Dendritic cell treated with granulocyte-macrophage colony-stimulating factor and Interleukin-4, amounts not matched to agents 40 ng/mL and 50 ng/mL, for 4 days (primary cell): ENCODE data around the gene PDLIM4.

Source experiments
- H3K27ac Mint-ChIP-seq: one replicate; pipeline ENCODE4 v1.8.0; 2022; ENCODE audit warnings: mild to moderate bottlenecking, mixed read lengths
- H3K27me3 Mint-ChIP-seq: one replicate; pipeline ENCODE4 v1.8.0; 2022; ENCODE audit warnings: mild to moderate bottlenecking, mixed read lengths
- H3K36me3 Mint-ChIP-seq: one replicate; pipeline ENCODE4 v1.8.0; 2022; ENCODE audit warnings: low read depth, mixed read lengths
- H3K4me1 Mint-ChIP-seq: one replicate; pipeline ENCODE4 v1.8.0; 2022; ENCODE audit warnings: low read depth, mixed read lengths
- H3K4me3 Mint-ChIP-seq: one replicate; pipeline ENCODE4 v1.8.0; 2022; ENCODE audit warnings: mild to moderate bottlenecking, moderate library complexity, mixed read lengths
- H3K9me3 Mint-ChIP-seq: one replicate; pipeline ENCODE4 v1.8.0; 2022; ENCODE audit warnings: mixed read lengths
- intact Hi-C: fragments of 100-400 bp; cut with micrococcal nuclease; formaldehyde crosslinking; loops from one replicate; pipeline ENCODE4 v1.15.0; 2022

PDLIM4 gene

GRCh38 chr5:132257131-132258101 is at the start of gene PDLIM4:
Gene PDLIM4, plus strand, starts transcription at chr5:132257696. Its CDS starts 39 bp downstream, at chr5:132257735.
- peak within 1 kb of the TSS; percentile 71 for H3K27ac Mint-ChIP-seq
- H3K4me3 Mint-ChIP-seq = peak within 1 kb of the TSS; percentile 62
- intact Hi-C loops = no loop called here
- H3K36me3 Mint-ChIP-seq = no peaks in the 10 kb centered on the region
- no peaks in the 10 kb centered on the region for H3K9me3 Mint-ChIP-seq
- H3K27me3 Mint-ChIP-seq = peaks cover 42% of the 10 kb centered on the region
- H3K4me1 Mint-ChIP-seq = peaks cover 49% of the 10 kb centered on the region

GRCh38 chr5:132207778-132208177 is 49.7 kb upstream of the PDLIM4 start:
- Mint-ChIP-seq H3K9me3 (no peaks in the 10 kb centered on the region), H3K27ac (no peak overlapping the region), H3K36me3 (peaks cover 37% of the 10 kb centered on the region), H3K4me3 (no peak overlapping the region), H3K27me3 (peaks cover 3% of the 10 kb centered on the region), H3K4me1 (peaks cover 5% of the 10 kb centered on the region)
- intact Hi-C loops = no loop called here

GRCh38 chr5:132209131-132209530 is 48.4 kb upstream of the PDLIM4 start:
- intact Hi-C loops = no loop called here
- no peak overlapping the region for H3K4me3 Mint-ChIP-seq
- peaks cover 5% of the 10 kb centered on the region for H3K4me1 Mint-ChIP-seq

GRCh38 chr5:132209901-132210545 is 47.5 kb upstream of the PDLIM4 start:
- Mint-ChIP-seq H3K9me3 (no peaks in the 10 kb centered on the region), H3K27me3 (peaks cover 3% of the 10 kb centered on the region), H3K27ac (no peak overlapping the region), H3K36me3 (peaks cover 17% of the 10 kb centered on the region), H3K4me3 (no peak overlapping the region), H3K4me1 (peaks cover 5% of the 10 kb centered on the region)
- intact Hi-C loops = no loop called here

More at GRCh38 chr5:132209131-132209530, 48.4 kb upstream of the PDLIM4 start:
- Mint-ChIP-seq H3K9me3 (no peaks in the 10 kb centered on the region), H3K27ac (no peak overlapping the region), H3K27me3 (peaks cover 3% of the 10 kb centered on the region), H3K36me3 (peaks cover 24% of the 10 kb centered on the region)

- H3K4me3 Mint-ChIP-seq = no peak overlapping the region
- H3K9me3 Mint-ChIP-seq = no peaks in the 10 kb centered on the region
- H3K27me3 Mint-ChIP-seq = peaks cover 3% of the 10 kb centered on the region
- intact Hi-C loops = no loop called here
- peaks cover 12% of the 10 kb centered on the region for H3K36me3 Mint-ChIP-seq
- no peak overlapping the region for H3K27ac Mint-ChIP-seq
- peaks cover 5% of the 10 kb centered on the region for H3K4me1 Mint-ChIP-seq
These were observed 46.6 kb upstream of the PDLIM4 start for GRCh38 chr5:132210944-132211343.

GRCh38 chr5:132211787-132212186 is 45.7 kb upstream of the PDLIM4 start:
- Mint-ChIP-seq H3K4me3 (no peak overlapping the region), H3K9me3 (no peaks in the 10 kb centered on the region), H3K27ac (no peak overlapping the region), H3K27me3 (peaks cover 3% of the 10 kb centered on the region), H3K4me1 (peaks cover 5% of the 10 kb centered on the region), H3K36me3 (peaks cover 13% of the 10 kb centered on the region)
- intact Hi-C loops = no loop called here

GRCh38 chr5:132213666-132214065 is 43.8 kb upstream of the PDLIM4 start:
- Mint-ChIP-seq H3K36me3 (peaks cover 10% of the 10 kb centered on the region), H3K27me3 (no peaks in the 10 kb centered on the region), H3K9me3 (no peaks in the 10 kb centered on the region), H3K4me3 (no peak overlapping the region), H3K27ac (no peak overlapping the region), H3K4me1 (no peaks in the 10 kb centered on the region)
- intact Hi-C loops = no loop called here

- no peaks in the 10 kb centered on the region for H3K9me3 Mint-ChIP-seq
- H3K4me1 Mint-ChIP-seq = no peaks in the 10 kb centered on the region
- no peaks in the 10 kb centered on the region for H3K27me3 Mint-ChIP-seq
- intact Hi-C loops = no loop called here
- H3K36me3 Mint-ChIP-seq = peaks cover 10% of the 10 kb centered on the region
- H3K27ac Mint-ChIP-seq = no peak overlapping the region
- H3K4me3 Mint-ChIP-seq = no peak overlapping the region
These were observed 43.0 kb upstream of the PDLIM4 start for GRCh38 chr5:132214491-132214890.

GRCh38 chr5:132215329-132215728 is 42.2 kb upstream of the PDLIM4 start:
- no peak overlapping the region for H3K4me3 Mint-ChIP-seq
- no peaks in the 10 kb centered on the region for H3K4me1 Mint-ChIP-seq
- H3K9me3 Mint-ChIP-seq = no peaks in the 10 kb centered on the region
- H3K27ac Mint-ChIP-seq = no peak overlapping the region
- no peaks in the 10 kb centered on the region for H3K27me3 Mint-ChIP-seq
- peaks cover 10% of the 10 kb centered on the region for H3K36me3 Mint-ChIP-seq
- intact Hi-C loops = no loop called here

- Mint-ChIP-seq H3K4me3 (no peak overlapping the region), H3K27me3 (peaks cover 3% of the 10 kb centered on the region), H3K9me3 (no peaks in the 10 kb centered on the region), H3K36me3 (peaks cover 10% of the 10 kb centered on the region), H3K27ac (no peak overlapping the region), H3K4me1 (no peaks in the 10 kb centered on the region)
- intact Hi-C loops = no loop called here
These were observed 39.2 kb upstream of the PDLIM4 start for GRCh38 chr5:132218321-132218720.

GRCh38 chr5:132219289-132219970 is 38.1 kb upstream of the PDLIM4 start:
- H3K36me3 Mint-ChIP-seq = peaks cover 10% of the 10 kb centered on the region
- no peaks in the 10 kb centered on the region for H3K9me3 Mint-ChIP-seq
- no peak overlapping the region for H3K4me3 Mint-ChIP-seq
- peaks cover 3% of the 10 kb centered on the region for H3K4me1 Mint-ChIP-seq
- intact Hi-C loops = no loop called here
- peaks cover 4% of the 10 kb centered on the region for H3K27me3 Mint-ChIP-seq
- H3K27ac Mint-ChIP-seq = no peak overlapping the region

- peaks cover 10% of the 10 kb centered on the region for H3K36me3 Mint-ChIP-seq
These were observed 37.5 kb upstream of the PDLIM4 start for GRCh38 chr5:132219981-132220380.

GRCh38 chr5:132220491-132220890 is 37.0 kb upstream of the PDLIM4 start:
- Mint-ChIP-seq H3K27ac (no peak overlapping the region), H3K4me1 (peaks cover 14% of the 10 kb centered on the region), H3K27me3 (peaks cover 12% of the 10 kb centered on the region), H3K4me3 (no peak overlapping the region), H3K36me3 (peaks cover 10% of the 10 kb centered on the region), H3K9me3 (no peaks in the 10 kb centered on the region)
- intact Hi-C loops = no loop called here

More at GRCh38 chr5:132219981-132220380, 37.5 kb upstream of the PDLIM4 start:
- peaks cover 8% of the 10 kb centered on the region for H3K27me3 Mint-ChIP-seq
- intact Hi-C loops = no loop called here
- H3K9me3 Mint-ChIP-seq = no peaks in the 10 kb centered on the region
- peaks cover 9% of the 10 kb centered on the region for H3K4me1 Mint-ChIP-seq
- no peak overlapping the region for H3K4me3 Mint-ChIP-seq
- H3K27ac Mint-ChIP-seq = no peak overlapping the region
